ENCODE measurements around the gene APOBEC2.

APOBEC2 gene

GRCh38 chr6:41051873-41052272 is 1.1 kb upstream of the APOBEC2 start:
- peaks cover 38% of the 10 kb centered on the region for H3K4me1 ChIP-seq (ENCODE audit: insufficient read depth, low read length, poor library complexity, severe bottlenecking)
- H3K9me2 ChIP-seq (replicated peaks; ENCODE audit: low read depth, low read length), result no peaks in the 10 kb centered on the region
- no peaks in the 10 kb centered on the region for H3K9me3 ChIP-seq (ENCODE audit: insufficient read depth, low read depth, low read length)
- peak overlapping the region; percentile 22 for H3K4me3 ChIP-seq (ENCODE audit: low read length, poor library complexity, severe bottlenecking)
- H2AFZ ChIP-seq (ENCODE audit: low read length), result peak overlapping the region; percentile 68
- no peaks in the 10 kb centered on the region for H3F3A ChIP-seq (ENCODE audit: low read depth)
- H3K27me3 ChIP-seq (ENCODE audit: insufficient read depth, low read length, poor library complexity, severe bottlenecking), result no peaks in the 10 kb centered on the region
- no peak overlapping the region for H3K9ac ChIP-seq (ENCODE audit: low read depth, low read length, poor library complexity, severe bottlenecking)
- no peaks in the 10 kb centered on the region for H3K79me2 ChIP-seq (ENCODE audit: insufficient read depth, low read length)
- no peaks in the 10 kb centered on the region for H4K20me1 ChIP-seq (ENCODE audit: insufficient read depth, low read length, poor library complexity, severe bottlenecking)
- peak overlapping the region; percentile 55 for H3K4me2 ChIP-seq (ENCODE audit: low read depth, low read length, poor library complexity, severe bottlenecking)
- TF ChIP-seq CTCF (conservative IDR thresholded peaks at IDR 0.05; ENCODE audit: low read length), result no peak
- no peak for TF ChIP-seq EZH2phosphoT487 (IDR thresholded peaks at IDR 0.05; ENCODE audit: borderline replicate concordance)
- H3K36me3 ChIP-seq (ENCODE audit: insufficient read depth, low read length), result no peaks in the 10 kb centered on the region

GRCh38 chr6:41054511-41054910 is 1.5 kb downstream of the APOBEC2 start:
- no peak overlapping the region for H2AFZ ChIP-seq (ENCODE audit: low read length)
- no peaks in the 10 kb centered on the region for H3K36me3 ChIP-seq (ENCODE audit: insufficient read depth, low read length)
- H3K9me3 ChIP-seq (ENCODE audit: insufficient read depth, low read depth, low read length), result no peaks in the 10 kb centered on the region
- H3K27me3 ChIP-seq (ENCODE audit: insufficient read depth, low read length, poor library complexity, severe bottlenecking), result no peaks in the 10 kb centered on the region
- no peak overlapping the region for H3K4me2 ChIP-seq (ENCODE audit: low read depth, low read length, poor library complexity, severe bottlenecking)
- no peaks in the 10 kb centered on the region for H4K20me1 ChIP-seq (ENCODE audit: insufficient read depth, low read length, poor library complexity, severe bottlenecking)
- TF ChIP-seq EZH2phosphoT487 (IDR thresholded peaks at IDR 0.05; ENCODE audit: borderline replicate concordance) (no peak), CTCF (conservative IDR thresholded peaks at IDR 0.05; ENCODE audit: low read length) (no peak)
- peaks cover 49% of the 10 kb centered on the region for H3K4me1 ChIP-seq (ENCODE audit: insufficient read depth, low read length, poor library complexity, severe bottlenecking)
- no peak overlapping the region for H3K9ac ChIP-seq (ENCODE audit: low read depth, low read length, poor library complexity, severe bottlenecking)
- no peaks in the 10 kb centered on the region for H3K9me2 ChIP-seq (replicated peaks; ENCODE audit: low read depth, low read length)
- H3K4me3 ChIP-seq (ENCODE audit: low read length, poor library complexity, severe bottlenecking), result no peak overlapping the region
- H3K79me2 ChIP-seq (ENCODE audit: insufficient read depth, low read length), result no peaks in the 10 kb centered on the region
- no peaks in the 10 kb centered on the region for H3F3A ChIP-seq (ENCODE audit: low read depth)

- Histone ChIP-seq H3K9ac (ENCODE audit: low read depth, low read length, poor library complexity, severe bottlenecking) (no peak overlapping the region), H3K4me3 (ENCODE audit: low read length, poor library complexity, severe bottlenecking) (no peak overlapping the region), H3K4me2 (ENCODE audit: low read depth, low read length, poor library complexity, severe bottlenecking) (peak overlapping the region; percentile 41), H3F3A (ENCODE audit: low read depth) (no peaks in the 10 kb centered on the region), H3K9me2 (replicated peaks; ENCODE audit: low read depth, low read length) (no peaks in the 10 kb centered on the region), H4K20me1 (ENCODE audit: insufficient read depth, low read length, poor library complexity, severe bottlenecking) (no peaks in the 10 kb centered on the region), H3K36me3 (ENCODE audit: insufficient read depth, low read length) (no peaks in the 10 kb centered on the region), H3K79me2 (ENCODE audit: insufficient read depth, low read length) (no peaks in the 10 kb centered on the region), H3K27me3 (ENCODE audit: insufficient read depth, low read length, poor library complexity, severe bottlenecking) (no peaks in the 10 kb centered on the region), H3K9me3 (ENCODE audit: insufficient read depth, low read depth, low read length) (no peaks in the 10 kb centered on the region), H3K4me1 (ENCODE audit: insufficient read depth, low read length, poor library complexity, severe bottlenecking) (peaks cover 49% of the 10 kb centered on the region), H2AFZ (ENCODE audit: low read length) (no peak overlapping the region)
- TF ChIP-seq EZH2phosphoT487 (IDR thresholded peaks at IDR 0.05; ENCODE audit: borderline replicate concordance) (no peak), CTCF (conservative IDR thresholded peaks at IDR 0.05; ENCODE audit: low read length) (no peak)
These were observed 2.1 kb downstream of the APOBEC2 start for GRCh38 chr6:41055149-41055548.

Data from Loucy (cell line).